T1000 (cell line): ENCODE results near the gene KAZN.

Source experiments
- DNase-seq: peaks from one replicate; lab custom pipeline; 2025; ENCODE audit warnings: mixed read lengths; lab: John Stamatoyannopoulos, UW

KAZN gene

GRCh38 chr1:14614341-14614740, 15.9 kb downstream of the KAZN start:
- no peak for DNase-seq

- DNase-seq: no peak
Measured at GRCh38 chr1:14615549-14616218, 17.2 kb downstream of the KAZN start.

- no peak for DNase-seq
Measured at GRCh38 chr1:14616632-14617396, 18.3 kb downstream of the KAZN start.

GRCh38 chr1:14617791-14618190, 19.3 kb downstream of the KAZN start:
- DNase-seq: no peak

- DNase-seq: no peak
Measured at GRCh38 chr1:14620941-14621340, 22.5 kb downstream of the KAZN start.

- DNase-seq: no peak
Measured at GRCh38 chr1:14623090-14623489, 24.6 kb downstream of the KAZN start.

GRCh38 chr1:14624941-14625340, 26.5 kb downstream of the KAZN start:
- DNase-seq: no peak

GRCh38 chr1:14625572-14625971, 27.1 kb downstream of the KAZN start:
- no peak for DNase-seq

- DNase-seq: no peak
Measured at GRCh38 chr1:14625996-14626395, 27.5 kb downstream of the KAZN start.

GRCh38 chr1:14626869-14627607, 28.6 kb downstream of the KAZN start:
- DNase-seq: no peak

GRCh38 chr1:14627608-14628489, 29.4 kb downstream of the KAZN start:
- DNase-seq: no peak

- no peak for DNase-seq
Measured at GRCh38 chr1:14629363-14630014, 31.0 kb downstream of the KAZN start.

- DNase-seq: no peak
Measured at GRCh38 chr1:14630986-14631385, 32.5 kb downstream of the KAZN start.

- no peak for DNase-seq
Measured at GRCh38 chr1:14631421-14631820, 32.9 kb downstream of the KAZN start.

GRCh38 chr1:14634486-14634885, 36.0 kb downstream of the KAZN start:
- DNase-seq: no peak

GRCh38 chr1:14635421-14635820, 36.9 kb downstream of the KAZN start:
- no peak for DNase-seq

- no peak for DNase-seq
Measured at GRCh38 chr1:14636897-14637632, 38.6 kb downstream of the KAZN start.

- no peak for DNase-seq
Measured at GRCh38 chr1:14639291-14640050, 41.0 kb downstream of the KAZN start.

GRCh38 chr1:14642712-14643111, 44.2 kb downstream of the KAZN start:
- no peak for DNase-seq

GRCh38 chr1:14646973-14647372, 48.5 kb downstream of the KAZN start:
- DNase-seq: no peak
